Measurements from ENCODE around the gene FAIM. TPM values are rescaled to one million over a fixed set of nuclear protein-coding genes. Genes with fewer than 3 reads are reported as not detected.
"Not testable (repeated sequence)": the region's sequence is repeated elsewhere in the genome, so short reads cannot be mapped to it uniquely, and the experiment has no call there.

Gene FAIM
- total and polyA plus RNA-seq, 2 experiments from 2014 or later, result 12.6 to 21.8 TPM

GRCh38 chr3:138593488-138594149 is 15.0 kb upstream of the FAIM start:
- no peaks in the 10 kb centered on the region for H3K79me2 ChIP-seq (ENCODE audit: insufficient read depth)
- 0 out of 2 replicates have a peak, but pooled peaks cover 3% of the 10 kb centered on the region for H3K4me1 ChIP-seq (ENCODE audit: insufficient read depth)
- H3K9me3 ChIP-seq (ENCODE audit: low read depth), result no peaks in the 10 kb centered on the region
- in situ Hi-C loops (cut with MboI), result no loop called here
- H3K4me3 ChIP-seq, result peak overlapping the region; percentile 80
- no peaks in the 10 kb centered on the region for H3K9me2 ChIP-seq (ENCODE audit: insufficient read depth)
- H3F3A ChIP-seq (ENCODE audit: insufficient read depth), result no peaks in the 10 kb centered on the region
- H3K4me2 ChIP-seq (ENCODE audit: unreplicated experiment), result peak overlapping the region; percentile 88
- no peaks in the 10 kb centered on the region for H3K36me3 ChIP-seq (ENCODE audit: low read depth)
- peak overlapping the region; percentile 99 for H2AFZ ChIP-seq
- H4K20me1 ChIP-seq (ENCODE audit: insufficient read depth), result no peaks in the 10 kb centered on the region
- no peak overlapping the region for H3K27ac ChIP-seq
- DNase-seq, result peak; percentile 42
- TF ChIP-seq EZH2 (IDR thresholded peaks at IDR 0.05; ENCODE audit: insufficient read depth, poor library complexity, severe bottlenecking), result no peak
- TF ChIP-seq EZH2phosphoT487 (IDR thresholded peaks at IDR 0.05; ENCODE audit: insufficient read depth, low read depth), result no peak
- 7 to 13% methylated on average over 22 of the region's 22 CpGs for WGBS, 2 experiments (ENCODE audit: low coverage in 1 of 2, low lambda C conversion rate in 2 of 2, missing lambda C conversion rate in 2 of 2)
- peak overlapping the region; percentile 76 for H3K9ac ChIP-seq
- H3K27me3 ChIP-seq (replicated peaks; ENCODE audit: insufficient read depth), result no peaks in the 10 kb centered on the region

GRCh38 chr3:138594150-138594934 is 14.2 kb upstream of the FAIM start, which contains the start of gene CEP70:
Gene CEP70, minus strand, starts transcription at chr3:138594260. Its CDS starts 21,333 bp downstream, at chr3:138572927.
- WGBS, 2 experiments (ENCODE audit: low coverage in 1 of 2, low lambda C conversion rate in 2 of 2, missing lambda C conversion rate in 2 of 2), result 1 to 2% methylated on average over 52 of the region's 52 CpGs
- H2AFZ ChIP-seq, result peak within 1 kb of the TSS; percentile 99

DNA sequence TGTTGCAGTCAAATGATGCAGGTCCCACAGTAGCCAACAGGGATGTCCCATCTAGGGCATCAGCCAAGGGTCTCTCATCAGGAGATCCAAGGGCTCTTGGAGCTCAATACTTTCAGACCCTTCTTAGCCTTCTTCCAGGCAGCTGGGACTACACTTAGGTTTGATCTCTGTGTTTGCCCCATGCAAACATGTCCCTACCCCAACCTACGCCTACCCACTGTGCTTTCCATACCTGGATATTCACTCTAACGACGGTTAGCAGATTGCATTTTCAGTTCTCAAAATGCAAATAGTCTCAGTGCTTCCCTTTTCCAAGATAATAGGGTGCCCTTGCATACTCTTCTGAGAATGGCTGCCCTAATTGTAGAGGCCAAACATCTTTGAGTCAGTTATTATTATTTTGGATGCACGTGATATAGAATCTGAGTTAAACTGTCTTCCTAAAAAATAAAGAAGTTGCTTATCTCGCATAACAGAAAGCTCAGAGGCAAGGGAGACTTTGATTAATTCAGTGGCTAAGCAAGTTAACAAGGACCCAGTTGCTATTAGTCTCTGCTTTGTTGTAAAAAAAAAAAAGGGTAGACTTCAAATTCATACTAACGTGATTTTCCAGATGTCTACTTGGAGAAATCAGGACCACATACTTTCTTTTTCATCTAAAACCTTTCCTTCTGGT is 13.5 kb upstream of the FAIM start:
- no peaks in the 10 kb centered on the region for H3K79me2 ChIP-seq (ENCODE audit: insufficient read depth)
- no peak for DNase-seq
- peak overlapping the region; percentile 80; the same call in 1 of the 2 replicates for H3K4me3 ChIP-seq
- H3K9me2 ChIP-seq (ENCODE audit: insufficient read depth), result no peaks in the 10 kb centered on the region
- peak overlapping the region; percentile 99 for H2AFZ ChIP-seq
- WGBS, 2 experiments (ENCODE audit: low coverage in 1 of 2, low lambda C conversion rate in 2 of 2, missing lambda C conversion rate in 2 of 2), result 34 to 35% methylated on average over 6 of the region's 6 CpGs
- no peaks in the 10 kb centered on the region for H3F3A ChIP-seq (ENCODE audit: insufficient read depth)
- H3K9me3 ChIP-seq (ENCODE audit: low read depth), result no peaks in the 10 kb centered on the region
- H3K4me1 ChIP-seq (ENCODE audit: insufficient read depth), result peaks cover 4% of the 10 kb centered on the region
- TF ChIP-seq EZH2 (IDR thresholded peaks at IDR 0.05; ENCODE audit: insufficient read depth, poor library complexity, severe bottlenecking), result no peak
- no peak for TF ChIP-seq EZH2phosphoT487 (IDR thresholded peaks at IDR 0.05; ENCODE audit: insufficient read depth, low read depth)
- H3K27ac ChIP-seq, result no peak overlapping the region
- H3K4me2 ChIP-seq (ENCODE audit: unreplicated experiment), result peak overlapping the region; percentile 88
- H3K36me3 ChIP-seq (ENCODE audit: low read depth), result no peaks in the 10 kb centered on the region
- no peaks in the 10 kb centered on the region for H4K20me1 ChIP-seq (ENCODE audit: insufficient read depth)
- H3K9ac ChIP-seq, result peak overlapping the region; percentile 76; the same call in 1 of the 2 replicates
- H3K27me3 ChIP-seq (replicated peaks; ENCODE audit: insufficient read depth), result no peaks in the 10 kb centered on the region
- in situ Hi-C loops (cut with MboI), result loop anchor here (5.0 kb wide), 1 partner anchor 322 kb away; no protein-coding TSS in a partner anchor

More at GRCh38 chr3:138594150-138594934, 14.2 kb upstream of the FAIM start, which contains the start of gene CEP70:
- Histone ChIP-seq H3F3A (ENCODE audit: insufficient read depth) (no peaks in the 10 kb centered on the region), H3K27me3 (replicated peaks; ENCODE audit: insufficient read depth) (no peaks in the 10 kb centered on the region), H3K4me2 (ENCODE audit: unreplicated experiment) (peak within 1 kb of the TSS; percentile 88), H3K4me1 (ENCODE audit: insufficient read depth) (0 out of 2 replicates have a peak, but pooled peaks cover 3% of the 10 kb centered on the region), H3K9me3 (ENCODE audit: low read depth) (no peaks in the 10 kb centered on the region), H3K4me3 (peak within 1 kb of the TSS; percentile 80), H3K79me2 (ENCODE audit: insufficient read depth) (no peaks in the 10 kb centered on the region), H3K27ac (peak within 1 kb of the TSS; percentile 44), H3K9ac (peak within 1 kb of the TSS; percentile 76), H4K20me1 (ENCODE audit: insufficient read depth) (no peaks in the 10 kb centered on the region), H3K36me3 (ENCODE audit: low read depth) (no peaks in the 10 kb centered on the region), H3K9me2 (ENCODE audit: insufficient read depth) (no peaks in the 10 kb centered on the region)
- DNase-seq, result peak; percentile 97
- in situ Hi-C loops (cut with MboI), result no loop called here
- no peak for TF ChIP-seq EZH2phosphoT487 (IDR thresholded peaks at IDR 0.05; ENCODE audit: insufficient read depth, low read depth)
- TF ChIP-seq EZH2 (IDR thresholded peaks at IDR 0.05; ENCODE audit: insufficient read depth, poor library complexity, severe bottlenecking), result no peak

DNA sequence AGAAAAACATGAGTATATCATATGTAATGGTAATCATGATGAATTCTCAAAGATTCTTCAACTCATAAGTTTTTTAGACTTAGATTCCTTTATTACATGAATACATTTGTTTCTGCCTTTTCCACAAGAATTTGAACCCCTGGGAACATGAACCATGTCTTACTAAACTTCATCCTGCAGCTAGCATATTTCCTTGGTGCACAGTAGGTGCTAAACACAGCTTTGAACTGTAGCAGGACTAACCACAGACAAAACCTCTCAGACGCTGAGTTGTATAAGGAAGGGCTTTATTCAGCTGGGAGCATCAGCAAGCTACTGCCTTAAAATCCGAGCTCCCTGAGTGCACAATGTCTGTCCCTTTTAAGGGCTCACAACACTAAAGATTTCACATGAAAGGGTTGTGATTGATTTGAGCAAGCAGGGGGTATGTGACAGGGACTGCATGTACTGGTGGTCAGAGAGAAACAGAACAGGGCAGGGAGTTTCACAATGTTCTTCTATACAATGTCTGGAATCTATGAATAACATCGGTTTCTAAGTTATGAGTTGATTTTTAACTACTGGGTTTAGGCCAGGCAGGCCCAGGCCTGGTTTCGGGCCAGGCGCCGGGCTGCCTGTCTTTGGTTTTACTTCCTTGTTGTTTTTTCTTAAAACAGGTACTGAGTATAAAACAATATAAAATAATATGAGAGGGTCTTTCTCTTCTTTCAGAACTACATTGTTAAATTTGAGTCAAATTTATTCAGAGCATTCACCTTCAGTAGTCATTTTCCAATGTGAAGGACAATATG is 11.2 kb upstream of the FAIM start:
- WGBS, 2 experiments (ENCODE audit: low coverage in 1 of 2, low lambda C conversion rate in 2 of 2, missing lambda C conversion rate in 2 of 2), result 83 to 84% methylated on average over 6 of the region's 6 CpGs
- in situ Hi-C loops (cut with MboI), result loop anchor here (5.0 kb wide), 1 partner anchor 320 kb away; no protein-coding TSS in a partner anchor

More for the DNA sequence above, 11.2 kb upstream of the FAIM start:
- H3K9ac ChIP-seq; H3K4me2 ChIP-seq (ENCODE audit: unreplicated experiment); H3K36me3 ChIP-seq (ENCODE audit: low read depth); H3K4me3 ChIP-seq; H2AFZ ChIP-seq; DNase-seq; H3K79me2 ChIP-seq (ENCODE audit: insufficient read depth); H3K27ac ChIP-seq; H3K9me3 ChIP-seq (ENCODE audit: low read depth); H3K27me3 ChIP-seq (replicated peaks; ENCODE audit: insufficient read depth); H4K20me1 ChIP-seq (ENCODE audit: insufficient read depth); H3K9me2 ChIP-seq (ENCODE audit: insufficient read depth); H3F3A ChIP-seq (ENCODE audit: insufficient read depth): not testable (repeated sequence)
- peaks cover 11% of the 10 kb centered on the region for H3K4me1 ChIP-seq (ENCODE audit: insufficient read depth)

Data from GM23248 (cell line).